HG03103 (cell line): Measurements from ENCODE around the gene NBEA.
A peak's percentile ranks its signal among the peaks of the same experiment; 100 is the strongest.
"Not testable (repeated sequence)": the region's sequence is repeated elsewhere in the genome, so short reads cannot be mapped to it uniquely, and the experiment has no call there.

Experiments used
- ATAC-seq: cut with Tn5 transposase; IDR thresholded peaks from one replicate; pipeline ENCODE4 v1.9.1; 2021; ENCODE audit warnings: low read depth; ENCODE audit not compliant: unreplicated experiment

NBEA gene

GRCh38 chr13:35046587-35046986 lies 104.5 kb downstream of the NBEA start:
- no peak for ATAC-seq

GRCh38 chr13:35055705-35056104 lies 113.6 kb downstream of the NBEA start:
- ATAC-seq: no peak

- ATAC-seq: no peak
Measured at GRCh38 chr13:35057858-35058257, 115.8 kb downstream of the NBEA start.

- ATAC-seq: peak; percentile 98
Measured at GRCh38 chr13:35058585-35058984, 116.5 kb downstream of the NBEA start.

- no peak for ATAC-seq
Measured at GRCh38 chr13:35086667-35087066, 144.6 kb downstream of the NBEA start.

GRCh38 chr13:35092251-35092650 lies 150.2 kb downstream of the NBEA start:
- no peak for ATAC-seq

- no peak for ATAC-seq
Measured at GRCh38 chr13:35092751-35093150, 150.7 kb downstream of the NBEA start.

- ATAC-seq: no peak
Measured at GRCh38 chr13:35093356-35093755, 151.3 kb downstream of the NBEA start.

GRCh38 chr13:35106771-35107170 lies 164.7 kb downstream of the NBEA start:
- not testable (repeated sequence) for ATAC-seq

GRCh38 chr13:35107535-35107934 lies 165.5 kb downstream of the NBEA start:
- ATAC-seq: no peak

GRCh38 chr13:35113612-35114011 lies 171.5 kb downstream of the NBEA start:
- not testable (repeated sequence) for ATAC-seq

- ATAC-seq: no peak
Measured at GRCh38 chr13:35127466-35127865, 185.4 kb downstream of the NBEA start.

GRCh38 chr13:35129500-35129899 lies 187.4 kb downstream of the NBEA start:
- ATAC-seq: no peak

- no peak for ATAC-seq
Measured at GRCh38 chr13:35131471-35131870, 189.4 kb downstream of the NBEA start.

GRCh38 chr13:35136585-35136984 lies 194.5 kb downstream of the NBEA start:
- ATAC-seq: no peak

GRCh38 chr13:35139591-35139990 lies 197.5 kb downstream of the NBEA start:
- no peak for ATAC-seq

GRCh38 chr13:35140321-35140720 lies 198.3 kb downstream of the NBEA start:
- no peak for ATAC-seq

GRCh38 chr13:35140831-35141230 lies 198.8 kb downstream of the NBEA start:
- no peak for ATAC-seq

- ATAC-seq: no peak
Measured at GRCh38 chr13:35143123-35143522, 201.1 kb downstream of the NBEA start.

GRCh38 chr13:35144166-35144890 lies 202.3 kb downstream of the NBEA start:
- ATAC-seq: no peak

- no peak for ATAC-seq
Measured at GRCh38 chr13:35146686-35147085, 204.6 kb downstream of the NBEA start.

- ATAC-seq: no peak
Measured at GRCh38 chr13:35157143-35157755, 215.2 kb downstream of the NBEA start.
